Measurements from ENCODE around the gene UFD1. TPM values are rescaled to one million over a fixed set of nuclear protein-coding genes. Genes with fewer than 3 reads are reported as not detected.

Gene UFD1
- total RNA-seq, 1 donor from 2014 or later: 41.5 TPM

DNA sequence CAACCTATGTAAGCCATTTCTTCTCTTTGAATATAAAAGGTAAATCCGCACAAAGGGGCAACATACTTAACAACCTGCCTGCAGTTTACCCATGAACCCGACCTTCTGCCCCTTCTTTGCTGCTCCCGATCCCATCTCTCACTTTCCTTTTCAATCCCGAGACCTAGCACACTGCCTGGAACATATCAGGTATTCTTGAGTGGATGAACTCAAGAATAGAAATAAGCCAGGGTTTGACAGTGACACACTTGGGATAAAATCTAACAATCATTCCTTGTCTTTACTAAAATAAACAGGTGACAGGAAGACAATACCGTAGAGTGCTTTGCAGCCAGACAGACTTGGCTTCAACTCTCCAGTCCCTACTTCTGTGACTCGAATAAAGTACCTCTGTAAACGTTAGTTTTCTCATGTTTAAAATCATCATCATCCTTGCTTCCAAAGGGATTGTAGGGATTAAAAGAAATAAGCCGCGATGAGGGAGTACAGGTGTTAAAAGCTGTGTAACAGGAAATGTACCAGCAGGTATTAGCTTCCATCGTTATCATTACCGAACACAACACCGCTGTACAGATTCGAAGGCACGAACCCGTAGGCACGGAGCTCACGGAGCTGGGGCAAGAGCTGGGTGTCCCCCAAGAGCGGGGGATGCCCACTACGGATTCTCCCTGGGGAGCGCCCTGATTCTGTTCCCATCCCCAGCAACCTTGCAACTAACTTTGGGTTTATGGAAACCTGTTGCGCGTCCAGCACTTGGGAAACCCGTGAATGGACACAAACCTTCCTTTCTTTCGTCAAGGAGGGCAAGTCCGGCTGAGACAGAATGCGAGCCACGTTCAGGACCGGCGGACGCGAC, 720 bp downstream of the UFD1 start:
- ATAC-seq (no peak), DNase-seq (ENCODE audit: low spot score) (no peak)
- intact Hi-C loops (cut with DNase I): no loop called here

DNA sequence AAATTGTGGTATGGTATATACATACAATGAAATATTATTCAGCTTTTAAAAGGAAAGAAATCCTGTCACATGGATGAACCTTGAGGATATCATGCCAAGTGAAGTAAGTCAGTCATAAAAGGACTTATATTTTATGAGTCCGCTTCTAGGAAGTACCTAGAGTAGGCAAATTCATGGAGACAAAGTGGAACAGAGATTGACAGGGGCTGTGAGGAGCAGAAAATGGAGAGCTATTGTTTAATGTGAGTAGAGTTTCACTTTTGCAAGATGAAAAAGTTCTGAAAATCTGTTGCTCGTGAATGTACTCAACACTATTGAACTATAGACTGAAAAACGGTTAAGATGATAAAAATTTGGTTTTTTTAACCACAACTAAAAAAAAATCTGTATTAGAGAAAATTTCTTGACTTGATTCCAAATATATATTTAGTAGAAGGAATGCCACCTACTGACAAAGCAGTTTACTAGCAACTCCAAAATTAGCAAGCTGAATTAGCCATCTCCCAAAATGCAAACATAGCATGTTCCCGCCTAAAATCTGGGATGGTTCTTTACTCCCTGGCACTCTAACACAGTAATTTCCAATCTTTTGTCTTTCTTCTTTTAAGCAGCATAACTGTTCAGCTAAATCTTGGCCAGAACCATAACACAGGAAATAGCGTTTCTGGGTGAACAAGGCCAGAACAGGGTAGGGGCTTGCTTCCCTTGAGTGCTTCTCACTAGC, 1.5 kb downstream of the UFD1 start:
- intact Hi-C loops (cut with DNase I): no loop called here
- ATAC-seq (no peak), DNase-seq (ENCODE audit: low spot score) (no peak)

DNA sequence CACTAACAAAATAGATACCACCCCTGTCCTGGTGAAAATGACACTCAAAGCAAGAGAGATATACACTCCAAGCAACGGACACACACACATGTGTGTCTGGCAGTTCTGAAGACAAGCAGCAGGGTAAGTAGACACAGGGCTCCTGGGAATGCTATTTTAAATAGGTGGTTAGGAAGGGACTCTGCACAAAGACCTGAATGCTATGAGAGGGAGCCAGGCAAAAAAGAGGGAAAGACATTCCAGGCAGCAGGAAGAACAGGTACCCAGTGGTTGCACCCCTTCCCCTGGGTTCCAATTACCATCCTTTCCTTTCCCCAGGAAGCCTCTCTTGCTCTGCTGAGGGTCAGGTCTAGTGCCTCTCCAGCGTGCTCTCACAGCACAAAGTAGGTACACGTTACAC, 3.0 kb downstream of the UFD1 start:
- intact Hi-C loops (cut with DNase I): no loop called here
- DNase-seq (ENCODE audit: low spot score): no peak
- no peak for ATAC-seq

DNA sequence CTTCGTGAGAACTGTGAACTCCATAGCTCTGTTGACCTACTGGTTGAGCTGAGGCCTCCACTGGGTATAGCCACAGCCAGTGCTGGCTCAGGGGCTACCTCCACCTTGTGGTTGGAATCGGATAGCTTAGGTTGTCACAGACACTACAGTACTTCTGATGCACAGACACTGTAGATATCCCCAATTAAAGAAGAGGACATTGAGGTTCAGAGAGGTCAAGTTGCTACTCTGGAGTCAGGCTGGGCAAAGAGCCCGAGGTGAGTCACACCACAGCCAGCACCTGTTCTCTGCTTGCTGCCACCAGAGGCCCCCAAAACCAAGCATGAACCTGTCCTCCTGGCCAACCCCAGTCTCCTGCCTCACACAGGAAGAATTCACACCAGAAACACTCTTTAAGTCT, 5.4 kb downstream of the UFD1 start:
- ATAC-seq: no peak
- intact Hi-C loops (cut with DNase I): no loop called here
- no peak for DNase-seq (ENCODE audit: low spot score)

DNA sequence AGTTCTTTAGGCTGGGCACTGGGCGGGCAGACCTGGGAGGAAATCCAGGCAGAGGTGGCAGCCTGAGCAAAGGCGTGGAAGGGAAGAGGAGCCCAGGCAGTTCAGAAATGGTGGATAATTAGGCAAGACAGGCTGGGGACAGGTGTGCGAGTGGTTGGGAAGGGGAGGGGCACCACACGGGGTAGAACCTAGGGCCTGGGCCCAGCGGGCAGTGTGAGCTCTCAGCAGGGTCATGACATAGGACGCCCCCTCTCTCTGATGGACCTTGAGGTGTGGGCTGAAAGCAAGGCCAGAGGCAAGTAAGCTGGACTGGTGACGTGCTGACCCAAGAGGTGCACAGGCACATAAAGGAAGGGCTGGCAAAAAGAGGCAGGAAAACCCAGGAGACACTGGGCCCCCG, 6.8 kb downstream of the UFD1 start:
- no peak for DNase-seq (ENCODE audit: low spot score)
- intact Hi-C loops (cut with DNase I): no loop called here
- ATAC-seq: no peak

DNA sequence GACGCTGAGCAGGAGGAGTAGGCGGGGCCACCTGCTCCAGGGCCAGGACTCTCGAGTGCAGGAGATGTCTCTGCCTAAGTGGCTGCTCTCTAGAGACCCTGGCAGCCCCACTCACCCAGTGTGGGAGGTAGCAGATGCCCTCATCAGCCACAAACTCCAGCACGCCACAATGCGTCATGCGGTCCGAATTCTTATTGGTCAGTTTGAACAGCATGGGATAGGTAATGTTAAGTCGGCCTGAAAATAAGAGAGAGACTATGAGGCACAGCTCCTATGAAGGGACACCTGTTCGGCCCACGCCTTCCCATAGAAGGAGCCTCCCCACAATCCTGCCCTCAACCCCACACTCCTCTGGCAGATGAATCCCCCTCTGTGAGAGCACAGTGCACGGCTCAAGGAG, 7.4 kb downstream of the UFD1 start:
- intact Hi-C loops (cut with DNase I): no loop called here
- DNase-seq (ENCODE audit: low spot score) (no peak), ATAC-seq (no peak)

DNA sequence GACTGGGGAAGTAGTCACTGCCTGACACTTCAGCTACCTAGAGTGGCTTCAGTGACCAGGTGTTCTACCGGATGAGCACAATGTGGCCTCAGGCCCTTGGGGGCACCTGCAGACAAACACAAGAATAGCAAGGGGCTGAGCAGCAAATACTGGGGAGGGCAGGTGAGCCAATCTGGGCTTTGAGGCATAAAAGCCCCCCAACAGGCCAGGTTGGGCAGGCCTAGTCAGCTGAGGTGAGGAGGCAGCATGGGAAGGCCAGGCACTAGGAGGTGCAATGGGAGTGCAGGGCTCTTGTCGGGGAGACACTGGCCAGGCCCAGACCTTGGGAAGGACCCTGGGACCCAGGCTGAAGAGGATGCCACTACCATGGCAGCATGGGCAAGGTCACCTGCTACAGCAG, 9.0 kb downstream of the UFD1 start:
- ATAC-seq (no peak), DNase-seq (ENCODE audit: low spot score) (no peak)
- intact Hi-C loops (cut with DNase I): no loop called here

DNA sequence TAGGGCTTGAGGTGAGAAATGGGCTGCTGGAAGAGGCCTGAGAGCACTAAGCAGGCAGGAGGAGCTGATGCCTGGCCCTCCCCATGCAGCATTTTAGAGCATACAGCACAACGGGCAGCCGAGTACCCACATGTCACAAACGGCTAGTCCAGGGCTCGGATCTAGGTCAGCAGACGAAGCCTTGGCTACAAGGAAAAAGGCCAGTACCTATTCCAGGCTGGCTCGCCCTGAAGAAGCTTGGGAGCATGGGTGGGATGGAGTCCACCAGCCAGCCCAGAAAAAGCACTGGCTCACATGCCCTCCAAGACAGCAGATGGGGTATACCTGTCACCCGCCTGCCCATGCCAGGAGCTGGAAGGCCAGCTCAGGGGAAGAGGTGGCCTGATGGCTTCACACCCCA, 9.6 kb downstream of the UFD1 start:
- DNase-seq (ENCODE audit: low spot score) (no peak), ATAC-seq (no peak)
- intact Hi-C loops (cut with DNase I): no loop called here

DNA sequence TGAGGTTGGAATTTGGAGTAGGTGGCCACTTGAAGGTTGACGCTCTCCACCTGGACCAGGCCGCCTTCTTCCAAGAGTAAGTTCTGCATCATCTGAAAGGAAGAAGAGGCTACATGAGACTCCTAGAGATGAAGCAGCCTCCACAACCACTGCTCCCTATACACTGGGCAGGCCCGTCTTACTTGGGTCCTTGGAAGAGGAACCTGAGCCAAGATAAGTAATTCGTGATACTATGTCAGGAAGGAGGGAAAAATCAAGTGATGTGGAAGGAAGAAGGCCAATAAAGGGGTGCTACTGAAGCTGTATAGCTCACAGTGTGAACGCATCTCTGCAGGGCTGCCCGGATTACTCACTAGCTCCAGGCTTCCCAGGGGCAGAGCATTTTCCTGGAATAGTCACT, 11.1 kb downstream of the UFD1 start:
- intact Hi-C loops (cut with DNase I): no loop called here
- no peak for DNase-seq (ENCODE audit: low spot score)
- no peak for ATAC-seq

DNA sequence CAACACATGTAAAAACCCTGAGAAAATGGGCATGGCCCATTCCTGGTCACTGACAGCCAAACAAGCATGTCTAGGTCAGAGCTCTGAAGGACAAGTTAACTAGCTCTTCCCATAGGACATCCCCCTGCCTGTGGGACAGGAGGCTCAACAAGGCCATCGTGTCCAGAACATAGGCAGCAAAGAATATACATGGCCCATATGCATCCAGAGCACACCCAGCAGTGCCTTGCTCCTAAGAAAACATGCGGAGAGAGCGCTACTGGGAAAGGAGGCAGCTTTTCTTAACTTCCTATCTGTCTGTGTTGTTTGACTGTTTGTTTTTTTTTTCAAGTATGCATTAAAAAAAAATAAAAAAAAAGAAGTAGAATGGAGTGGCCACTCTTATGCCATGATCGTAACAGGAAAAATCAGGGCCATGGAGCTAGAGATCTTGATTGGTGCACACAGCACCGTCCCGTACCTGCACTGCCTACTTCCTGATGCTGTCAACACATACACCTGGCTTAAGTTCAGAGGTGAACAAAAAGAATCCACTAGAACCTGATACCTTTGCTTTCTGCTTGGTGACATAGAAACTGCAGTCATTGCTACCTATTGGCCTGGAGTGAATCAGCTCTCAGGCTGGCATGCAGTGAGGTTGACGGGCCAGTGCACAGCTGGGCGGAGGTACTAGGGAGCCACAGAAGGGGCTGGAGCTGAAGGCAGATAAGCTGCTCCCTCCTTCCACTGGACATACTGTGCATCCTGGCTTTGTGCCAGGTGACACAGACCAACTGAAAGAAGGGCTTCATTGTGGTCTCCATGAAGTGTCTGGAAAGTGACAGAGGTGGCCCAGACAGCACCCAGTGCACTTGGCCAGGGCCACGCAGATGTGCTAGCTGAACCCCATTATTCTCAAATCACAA, 11.9 kb downstream of the UFD1 start:
- ATAC-seq: no peak
- DNase-seq (ENCODE audit: low spot score): no peak
- intact Hi-C loops (cut with DNase I): no loop called here

DNA sequence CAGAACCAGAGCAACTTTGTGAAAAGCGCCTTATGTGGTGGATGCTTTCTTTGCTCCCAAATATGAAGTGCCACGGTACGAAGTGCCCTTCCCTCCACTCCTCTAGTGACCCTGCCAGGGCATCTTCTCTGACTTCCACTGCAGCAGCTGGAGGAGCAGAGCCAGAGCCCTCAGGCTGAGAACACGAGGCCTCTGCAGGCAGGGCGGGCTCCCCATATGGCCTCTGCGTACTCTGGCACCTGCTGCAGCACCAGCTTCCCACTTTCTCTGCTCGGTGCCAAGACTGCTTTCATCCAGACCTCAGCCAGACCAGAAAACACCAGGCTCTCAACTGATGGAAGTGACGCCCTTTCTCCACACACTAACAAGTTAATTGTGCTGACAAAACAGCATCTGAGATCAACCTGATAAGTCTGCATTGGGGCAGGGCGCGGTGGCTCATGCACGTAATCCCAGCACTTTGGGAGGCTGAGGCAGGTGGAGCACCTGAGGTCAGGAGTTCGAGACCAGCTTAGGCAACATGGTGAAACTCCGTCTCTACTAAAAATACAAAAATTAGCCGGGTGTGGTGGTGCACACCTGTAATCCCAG, 12.8 kb downstream of the UFD1 start:
- ATAC-seq (no peak), DNase-seq (ENCODE audit: low spot score) (no peak)
- intact Hi-C loops (cut with DNase I): no loop called here

DNA sequence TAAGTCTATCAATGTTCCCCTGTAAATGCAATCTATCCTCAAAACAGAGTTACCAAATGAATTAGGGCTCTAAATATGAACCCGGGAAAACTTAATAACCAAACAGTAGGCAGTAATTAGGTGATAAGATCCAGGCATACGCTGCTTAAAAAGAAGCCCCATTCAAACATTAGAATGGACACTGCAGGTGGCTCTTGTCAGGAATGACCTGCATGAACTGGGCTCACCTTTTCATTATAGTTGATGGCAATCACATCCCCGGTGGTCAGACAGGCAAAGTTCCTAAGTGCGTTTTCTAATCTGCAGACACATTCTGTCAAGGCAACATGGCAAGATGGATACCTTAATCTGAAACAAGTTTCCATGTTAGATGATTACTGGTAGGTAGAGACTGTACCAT, 14.0 kb downstream of the UFD1 start:
- ATAC-seq: no peak
- intact Hi-C loops (cut with DNase I): no loop called here

DNA sequence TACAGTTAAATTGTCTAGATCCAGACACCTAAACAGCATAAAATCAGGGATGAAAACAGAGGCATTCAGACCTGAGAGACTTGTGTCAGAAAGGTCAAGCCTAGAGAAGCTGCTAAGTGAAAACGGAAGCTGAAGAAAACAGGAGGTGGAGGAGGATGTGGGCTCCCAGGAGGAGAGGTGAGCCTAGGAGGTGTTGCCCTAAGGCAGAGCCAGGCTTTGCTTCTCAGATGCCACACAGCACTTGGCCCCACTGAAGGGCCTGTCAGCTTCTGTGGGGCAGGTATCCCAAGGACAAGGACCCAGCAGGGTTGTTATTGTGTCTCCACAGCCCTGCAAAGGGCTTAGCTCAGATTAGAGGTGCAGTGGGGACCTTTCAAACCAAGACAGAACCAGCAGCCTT, 14.4 kb downstream of the UFD1 start:
- DNase-seq (ENCODE audit: low spot score) (no peak), ATAC-seq (no peak)
- intact Hi-C loops (cut with DNase I): no loop called here

More for the DNA sequence above, 14.0 kb downstream of the UFD1 start:
- no peak for DNase-seq (ENCODE audit: low spot score)

DNA sequence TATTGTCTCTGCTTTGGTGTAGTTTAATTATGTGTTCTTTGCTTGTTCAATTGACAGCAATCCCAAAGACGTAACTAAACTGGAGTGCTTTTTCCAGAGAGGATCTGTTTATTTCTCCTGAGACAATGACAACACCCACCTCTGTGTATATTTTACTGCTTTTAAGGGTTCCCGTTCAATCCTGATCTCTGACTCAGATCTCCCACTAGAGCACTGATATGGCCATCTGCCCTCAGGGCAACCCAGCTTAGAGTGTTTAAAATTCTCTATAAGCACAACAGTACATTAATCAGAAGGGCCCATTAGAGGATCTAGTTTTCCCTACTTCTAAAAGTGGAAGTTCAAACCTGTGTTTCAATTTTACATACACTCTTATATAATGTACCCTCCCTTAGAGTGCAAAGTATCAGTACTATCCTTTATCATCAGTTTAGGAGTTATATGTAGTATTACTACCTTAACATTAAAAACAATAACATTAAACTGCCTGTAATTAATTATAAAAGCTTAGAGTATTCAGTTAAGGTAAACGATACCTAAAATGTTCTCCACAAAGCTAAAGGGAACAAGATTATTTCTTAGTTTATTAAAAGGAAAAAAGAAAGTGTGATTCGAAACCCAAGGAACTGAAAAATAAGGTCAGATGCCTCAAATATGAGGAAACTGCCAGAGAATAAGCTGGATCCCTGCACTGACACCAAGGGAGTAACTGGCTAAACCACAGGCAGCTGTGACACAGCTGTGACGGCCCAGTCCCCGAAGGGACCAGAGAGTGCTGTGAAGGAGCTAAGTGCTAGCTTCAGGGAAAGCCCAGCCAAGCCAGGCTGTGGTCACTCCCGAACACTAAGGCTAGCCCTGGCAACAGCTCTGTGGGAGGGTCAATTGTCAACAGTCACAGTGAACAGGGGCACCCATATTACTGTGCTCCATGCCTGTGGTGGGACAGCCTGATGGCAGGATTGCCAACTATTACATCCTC, 15.2 kb downstream of the UFD1 start:
- intact Hi-C loops (cut with DNase I): no loop called here
- DNase-seq (ENCODE audit: low spot score): no peak
- ATAC-seq: peak; percentile 88

DNA sequence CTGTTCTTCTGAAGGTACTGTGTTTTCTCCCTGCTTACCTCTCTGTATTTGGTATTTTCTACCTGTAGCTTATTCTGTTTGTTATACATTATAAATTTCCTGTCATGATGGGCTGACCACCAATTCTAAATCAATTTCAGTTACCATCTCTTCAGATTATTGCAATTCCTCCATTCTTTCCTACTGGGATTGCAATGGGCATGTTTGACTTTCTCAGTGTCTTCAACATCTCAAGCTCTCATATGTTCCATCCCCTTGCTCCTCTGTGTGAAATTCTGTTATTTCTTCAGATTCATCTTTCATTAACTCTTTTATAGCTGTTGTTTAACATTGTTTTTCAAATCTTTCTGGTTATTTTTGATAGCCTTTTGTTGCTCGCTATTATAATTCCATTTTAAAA, 16.0 kb downstream of the UFD1 start:
- DNase-seq (ENCODE audit: low spot score): no peak
- ATAC-seq: no peak
- intact Hi-C loops (cut with DNase I): no loop called here

DNA sequence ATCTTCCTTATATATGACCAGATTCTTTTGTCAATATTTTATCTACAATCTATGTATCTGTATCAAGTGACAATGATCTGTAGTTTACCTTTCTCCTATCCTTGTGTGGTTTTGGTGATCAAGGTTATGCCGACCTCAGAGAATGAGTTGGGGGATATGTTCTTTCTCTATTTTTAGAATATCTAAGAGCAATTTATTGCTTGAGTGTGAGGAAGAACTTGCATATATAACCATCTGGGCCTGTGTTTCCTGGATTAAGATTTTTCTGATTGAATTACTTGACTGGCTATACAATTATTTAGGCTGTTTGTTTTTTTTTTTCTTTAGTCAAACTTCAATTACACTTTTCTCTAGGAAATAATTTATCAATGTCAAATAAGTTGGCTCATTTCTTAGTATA, 17.5 kb downstream of the UFD1 start:
- intact Hi-C loops (cut with DNase I): no loop called here
- no peak for DNase-seq (ENCODE audit: low spot score)
- no peak for ATAC-seq

DNA sequence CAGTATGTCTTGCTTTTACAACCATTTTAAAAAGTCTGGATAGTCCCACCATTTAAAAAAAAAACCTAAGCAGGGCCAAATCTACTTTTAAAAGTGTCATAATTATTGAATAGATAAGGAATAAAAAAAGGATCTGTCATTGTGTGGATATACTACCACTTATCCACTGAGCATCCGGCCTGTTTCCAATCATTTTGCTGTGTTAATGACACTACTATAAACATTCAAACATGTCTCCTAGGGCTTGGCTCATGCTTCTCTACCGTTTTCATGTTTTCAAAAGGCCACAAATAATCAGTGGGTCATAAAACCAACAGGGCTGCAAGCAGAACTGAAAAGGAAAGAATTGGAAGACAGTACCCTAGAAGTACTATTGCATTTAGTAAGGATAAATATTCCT, 19.0 kb downstream of the UFD1 start:
- intact Hi-C loops (cut with DNase I): no loop called here
- ATAC-seq (no peak), DNase-seq (ENCODE audit: low spot score) (no peak)

DNA sequence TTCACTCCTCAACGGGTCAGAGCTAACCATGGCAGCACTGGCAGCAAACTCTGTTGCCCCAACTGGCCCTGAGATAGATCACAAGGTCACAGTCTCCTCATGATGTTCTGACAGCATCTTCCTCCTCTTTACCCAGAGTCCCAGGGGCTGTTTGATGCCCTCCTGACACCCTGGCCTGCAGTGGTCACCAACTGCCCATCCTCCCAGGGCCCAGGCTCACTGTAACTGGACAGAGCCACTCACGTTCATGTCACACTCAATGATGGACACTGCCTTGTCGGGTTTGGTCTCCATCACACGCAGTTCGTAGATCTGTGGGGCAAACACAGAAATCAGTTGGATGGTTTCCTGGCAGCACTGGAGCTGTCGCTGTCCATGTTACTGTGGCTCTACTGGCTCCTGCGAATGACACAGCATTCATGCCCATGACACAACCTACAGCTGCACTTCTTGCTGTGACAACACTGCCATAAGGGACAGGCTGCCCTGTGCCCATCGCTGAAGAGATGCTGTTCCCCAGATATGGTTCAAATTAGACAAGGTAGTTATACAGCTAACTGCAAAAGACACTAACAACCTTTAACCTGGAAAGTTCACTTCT, 21.1 kb downstream of the UFD1 start:
- intact Hi-C loops (cut with DNase I): no loop called here
- ATAC-seq (no peak), DNase-seq (ENCODE audit: low spot score) (peak; percentile 23)

Data from sciatic nerve (tissue), 2 donors.